SK-N-MC (cell line): ENCODE results near the gene HERC5.

Experiments
- EZH2 ChIP-seq: fragments of 200-600 bp; sonication (generic); IDR thresholded peaks from one replicate; pipeline ENCODE4 v1.6.1; 2017; ENCODE audit warnings: antibody characterized with exemption
- FOXP2 ChIP-seq: optimal IDR thresholded peaks from 2 replicates; pipeline ENCODE3; 2011; ENCODE audit warnings: mild to moderate bottlenecking, moderate library complexity; ENCODE audit not compliant: insufficient read depth; ENCODE audit errors: extremely low read length, control extremely low read depth
- POLR2AphosphoS5 ChIP-seq: IDR thresholded peaks from 2 replicates; pipeline ENCODE4 v1.6.1; 2012; ENCODE audit warnings: mild to moderate bottlenecking, low read depth, low read length, borderline replicate concordance

- TF ChIP-seq EZH2 (no peak), POLR2AphosphoS5 (no peak), FOXP2 (no peak)
Measured at GRCh38 chr4:88415982-88416381, 40.9 kb upstream of the HERC5 start.
